NCI-H2171 (cell line): Measurements from ENCODE around the gene ENTPD1.
"Not testable (repeated sequence)": the region's sequence is repeated elsewhere in the genome, so short reads cannot be mapped to it uniquely, and the experiment has no call there.

Experiments
- DNase-seq: peaks from one replicate; lab custom pipeline; 2025; lab: John Stamatoyannopoulos, UW

ENTPD1 gene

DNA sequence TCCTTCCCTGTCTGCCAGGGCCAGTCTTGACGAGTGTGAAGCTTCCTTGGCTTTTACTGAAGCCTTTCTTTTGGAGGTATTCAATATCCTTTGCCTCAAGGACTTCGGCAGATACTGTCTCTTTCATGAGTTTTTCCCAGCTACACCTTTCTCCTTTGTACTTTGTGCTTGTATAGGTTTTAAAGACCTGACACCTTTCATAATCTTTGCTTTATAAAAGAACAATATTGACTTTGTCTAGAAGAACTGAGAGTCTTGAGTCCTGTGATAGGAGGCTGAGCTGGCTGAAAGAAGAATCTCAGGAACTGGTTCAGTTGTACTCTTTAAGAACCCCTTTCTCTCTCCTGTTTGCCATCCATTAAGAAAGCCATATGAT lies 110.5 kb downstream of the ENTPD1 start:
- no peak for DNase-seq

DNA sequence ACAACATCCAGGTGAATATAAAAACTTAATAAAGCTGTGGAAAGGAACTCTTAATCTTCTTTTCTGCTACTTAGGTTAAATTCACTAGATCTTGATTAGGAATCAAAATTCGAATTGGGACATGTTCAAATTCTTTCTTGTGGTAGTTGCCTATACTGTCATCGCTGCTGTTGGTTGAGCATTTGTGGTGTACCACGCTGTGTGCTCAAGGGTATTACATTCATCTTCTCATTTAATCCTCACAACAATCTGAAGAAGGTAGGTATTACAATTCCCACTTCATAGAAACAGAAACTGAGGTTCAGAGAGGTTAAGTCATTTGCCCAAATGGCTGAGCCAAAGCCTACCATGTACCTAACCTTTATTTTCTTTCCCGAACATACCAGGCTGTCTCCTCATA lies 111.9 kb downstream of the ENTPD1 start:
- DNase-seq = no peak

DNA sequence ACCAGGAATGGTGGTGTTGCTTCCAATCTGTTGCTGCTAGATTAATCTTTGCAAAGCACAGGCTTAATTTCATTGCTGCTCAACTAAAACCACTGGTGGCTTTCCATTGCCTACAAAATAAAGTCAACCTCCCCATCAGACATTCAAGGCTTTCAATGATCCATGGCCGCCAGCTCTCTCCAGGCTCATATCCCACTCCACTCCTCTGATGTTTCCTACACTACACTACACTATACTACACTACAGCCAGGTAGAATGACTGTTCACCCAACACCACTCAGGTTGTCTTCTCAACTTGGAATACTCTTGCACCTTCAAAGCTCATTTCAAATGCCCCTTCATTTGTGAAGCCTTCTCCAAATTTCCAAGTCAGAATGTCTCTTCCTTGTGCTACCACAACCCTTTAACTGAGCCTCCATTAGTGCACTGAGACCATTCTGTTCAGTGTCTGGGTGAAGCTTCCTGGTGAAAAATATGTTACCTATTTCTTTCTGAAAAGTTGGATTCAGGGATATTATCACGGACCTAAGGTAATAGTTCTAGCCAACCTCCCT lies 116.3 kb downstream of the ENTPD1 start:
- no peak for DNase-seq

DNA sequence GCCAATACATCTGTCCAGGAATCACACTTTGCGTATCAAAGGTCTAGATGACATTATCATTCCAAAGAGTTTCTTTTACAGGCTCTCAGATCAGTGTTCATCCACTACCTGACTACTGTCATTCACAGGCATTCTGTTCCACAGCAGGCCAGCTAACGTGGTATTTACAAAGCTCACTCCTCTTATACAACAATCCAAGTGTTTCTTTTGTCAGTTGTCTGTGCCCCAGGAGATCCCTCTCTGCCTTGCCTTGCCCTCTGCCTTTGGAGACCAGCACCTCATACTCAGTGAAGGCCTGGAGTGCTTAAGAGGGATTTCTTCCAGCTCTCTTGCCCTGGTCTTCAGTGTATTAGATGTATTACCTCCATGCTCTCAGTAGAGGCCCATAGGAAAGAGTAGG lies 117.2 kb downstream of the ENTPD1 start:
- DNase-seq = no peak

DNA sequence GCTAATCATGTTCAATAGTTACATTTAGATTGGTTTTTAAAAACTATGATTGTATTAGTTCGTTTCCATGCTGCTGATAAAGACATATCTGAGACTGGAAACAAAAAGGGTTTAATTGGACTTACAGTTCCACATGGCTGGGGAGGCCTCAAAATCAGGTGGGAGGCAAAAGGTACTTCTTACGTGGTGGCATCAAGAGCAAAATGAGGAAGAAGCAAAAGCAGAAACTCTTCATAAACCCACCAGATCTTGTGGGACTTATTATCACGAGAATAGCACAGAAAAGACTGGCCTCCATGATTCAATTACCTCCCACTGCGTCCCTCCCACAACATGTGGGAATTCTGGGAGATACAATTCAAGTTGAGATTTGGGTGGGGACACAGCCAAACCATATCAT lies 117.7 kb downstream of the ENTPD1 start:
- no peak for DNase-seq

DNA sequence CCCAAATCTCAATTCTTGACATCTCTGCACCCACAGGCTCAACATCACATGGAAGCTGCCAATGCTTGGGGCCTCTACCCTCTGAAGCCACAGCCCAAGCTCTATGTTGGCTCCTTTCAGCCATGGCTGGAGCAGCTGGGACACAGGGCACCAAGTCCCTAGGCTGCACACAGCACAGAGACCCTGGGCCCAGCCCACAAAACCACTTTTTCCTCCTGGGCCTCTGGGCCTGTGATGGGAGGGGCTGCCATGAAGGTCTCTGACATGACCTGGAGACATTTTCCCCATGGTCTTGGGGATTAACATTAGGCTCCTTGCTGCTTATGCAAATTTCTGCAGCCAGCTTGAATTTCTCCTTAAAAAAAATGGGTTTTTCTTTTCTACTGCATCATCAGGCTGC lies 118.8 kb downstream of the ENTPD1 start:
- not testable (repeated sequence) for DNase-seq

DNA sequence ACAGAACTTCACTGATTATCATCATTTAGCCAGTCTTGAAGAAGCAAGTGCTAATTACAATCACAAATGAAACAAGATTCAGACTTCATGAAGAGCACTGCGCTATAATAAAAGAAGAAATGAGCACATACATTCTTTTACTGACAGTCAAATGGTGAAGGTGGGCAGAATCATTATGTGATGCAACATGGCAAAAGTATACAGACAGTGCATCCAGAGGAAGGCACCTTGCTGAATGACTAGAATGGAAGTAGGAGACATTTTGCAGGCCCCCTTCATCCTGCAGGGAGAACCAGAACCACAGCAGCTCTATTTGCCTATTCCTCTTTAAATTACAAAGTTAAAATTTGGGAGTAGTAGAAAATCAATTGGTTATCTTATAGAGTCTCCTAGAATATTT lies 120.8 kb downstream of the ENTPD1 start:
- DNase-seq = no peak

DNA sequence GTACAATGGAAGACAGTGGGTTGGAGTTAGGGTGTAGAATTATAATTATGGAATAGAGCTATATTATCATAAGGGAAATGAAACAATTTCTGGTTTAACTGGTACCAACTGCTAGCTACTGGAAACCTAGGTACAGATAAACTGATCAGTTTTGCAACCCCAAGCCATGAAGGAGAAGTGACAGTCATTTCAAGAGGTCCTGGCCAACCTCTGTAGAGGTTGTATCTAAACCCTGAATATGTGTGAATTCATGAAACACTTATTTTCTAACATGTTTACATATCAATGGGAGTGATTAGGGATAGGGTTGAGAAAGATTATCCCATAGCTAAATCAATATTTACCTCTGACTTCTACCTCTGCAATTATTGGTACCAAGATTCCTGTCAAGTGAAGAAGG lies 121.9 kb downstream of the ENTPD1 start:
- DNase-seq = no peak

DNA sequence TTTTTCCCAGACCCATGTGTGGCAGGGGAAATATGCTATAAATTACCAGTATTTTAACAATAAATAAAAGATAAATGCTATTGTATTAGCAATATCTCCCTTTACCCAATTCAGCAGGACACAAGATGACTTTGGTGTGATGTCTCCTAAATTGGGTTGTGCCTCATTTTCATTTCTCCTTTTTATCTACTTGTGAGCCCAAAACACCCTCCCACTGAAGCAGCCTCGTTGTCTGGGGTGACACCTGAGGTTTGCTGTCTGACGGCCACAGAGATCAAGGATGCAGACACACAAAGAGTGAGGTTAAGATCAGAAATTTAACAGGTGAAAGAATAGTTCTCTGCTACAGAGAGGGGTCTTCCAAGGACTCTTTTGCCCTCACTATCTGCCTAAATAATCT lies 124.7 kb downstream of the ENTPD1 start:
- DNase-seq = no peak

DNA sequence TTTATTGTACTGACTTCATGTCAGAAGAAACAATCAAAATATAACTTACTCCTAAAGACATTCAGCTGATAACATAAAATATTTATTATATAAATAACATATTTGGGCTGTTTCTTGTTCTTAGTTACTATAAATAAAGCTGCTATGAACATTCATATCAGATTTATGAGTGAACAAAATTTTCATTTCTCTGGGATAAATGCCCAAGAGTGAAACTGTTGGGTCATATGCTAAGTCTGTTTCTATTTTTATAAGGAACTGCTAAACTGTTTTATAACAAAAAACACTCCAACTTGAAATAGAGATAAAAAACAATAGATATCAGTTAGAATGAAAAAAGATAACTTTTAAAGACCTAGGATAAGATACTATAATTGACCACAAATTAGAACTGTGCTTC lies 125.4 kb downstream of the ENTPD1 start:
- DNase-seq = no peak

DNA sequence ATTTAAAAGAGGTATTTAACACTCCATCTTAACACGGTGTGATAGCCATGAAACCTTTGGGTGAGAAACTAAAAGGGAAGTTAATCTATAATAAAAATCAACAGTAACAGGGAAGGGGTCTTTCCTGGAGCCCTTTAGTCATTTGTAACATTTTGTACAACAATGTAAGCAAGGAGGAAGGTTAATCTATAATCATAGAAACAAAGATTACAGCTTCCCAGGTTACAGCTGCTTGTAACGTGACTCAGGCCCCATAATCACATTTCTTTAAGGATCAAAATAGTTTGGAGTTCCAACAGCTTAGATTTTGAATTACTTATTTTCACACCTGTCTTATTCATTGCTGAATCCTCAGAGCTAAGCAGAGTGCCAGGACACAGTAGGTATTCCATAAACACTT lies 133.9 kb downstream of the ENTPD1 start:
- no peak for DNase-seq

DNA sequence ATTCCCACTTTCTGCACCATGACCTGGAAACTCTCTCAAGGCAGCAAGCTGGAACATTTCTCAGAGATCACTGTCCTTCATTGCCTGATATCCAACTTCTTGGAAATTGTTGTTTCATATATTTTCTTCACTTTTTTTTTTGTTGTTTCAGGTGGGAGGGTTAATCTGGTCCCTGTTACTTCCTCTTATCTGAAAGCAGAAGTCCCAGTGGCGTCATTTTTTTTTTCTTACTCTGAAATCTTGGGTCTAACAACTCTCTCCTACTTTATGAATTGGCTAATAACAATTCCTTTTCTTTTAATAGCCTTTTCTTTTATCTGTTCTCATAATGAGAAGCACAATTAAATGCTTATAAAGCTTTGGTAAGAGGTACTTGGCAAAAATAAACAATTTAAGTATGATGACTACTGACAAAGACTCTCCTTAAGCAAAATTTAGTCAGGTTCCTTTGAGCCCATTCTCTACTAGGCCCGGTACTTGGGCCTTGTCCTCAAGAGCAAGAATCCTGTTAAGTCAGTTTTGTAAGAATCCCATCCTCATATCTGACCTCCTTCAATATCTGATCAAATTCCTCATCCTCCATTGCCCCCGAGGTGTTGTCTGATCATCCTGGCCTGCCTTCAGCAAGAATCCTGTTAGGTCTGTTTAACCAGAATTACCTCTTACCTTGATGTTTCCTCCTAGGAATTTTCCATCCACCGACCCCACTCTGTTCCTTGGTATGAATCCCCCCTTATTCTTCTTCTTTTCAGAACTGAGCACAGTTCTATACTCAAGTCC lies 140.3 kb downstream of the ENTPD1 start:
- DNase-seq = no peak

DNA sequence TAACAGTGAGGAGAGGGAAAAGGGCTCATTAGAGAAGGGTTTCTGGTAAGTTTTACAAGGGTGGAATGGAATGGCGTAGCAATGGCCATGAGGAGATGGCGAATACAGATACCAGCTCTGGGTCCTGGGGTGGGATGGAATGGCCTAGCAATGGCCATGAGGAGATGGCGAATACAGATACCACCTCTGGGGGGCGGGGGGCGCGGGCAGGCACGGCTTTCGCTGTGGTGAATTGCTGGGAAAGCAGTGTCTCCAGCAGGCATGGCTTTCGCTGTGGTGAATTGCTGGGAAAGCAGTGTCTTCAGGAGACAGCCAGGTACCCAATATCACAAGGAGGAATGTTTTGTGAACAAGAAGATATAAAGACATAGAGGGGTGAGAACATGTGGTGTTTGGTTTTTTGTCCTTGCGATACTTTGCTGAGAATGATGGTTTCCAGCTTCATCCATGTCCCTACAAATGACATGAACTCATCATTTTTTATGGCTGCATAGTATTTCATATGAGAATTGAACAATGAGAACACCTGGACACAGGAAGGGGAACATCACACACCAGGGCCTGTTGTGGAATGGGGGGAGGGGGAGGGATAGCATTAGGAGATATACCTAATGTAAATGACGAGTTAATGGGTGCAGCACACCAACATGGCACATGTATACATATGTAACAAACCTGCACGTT lies 150.1 kb downstream of the ENTPD1 start:
- DNase-seq = not testable (repeated sequence)

DNA sequence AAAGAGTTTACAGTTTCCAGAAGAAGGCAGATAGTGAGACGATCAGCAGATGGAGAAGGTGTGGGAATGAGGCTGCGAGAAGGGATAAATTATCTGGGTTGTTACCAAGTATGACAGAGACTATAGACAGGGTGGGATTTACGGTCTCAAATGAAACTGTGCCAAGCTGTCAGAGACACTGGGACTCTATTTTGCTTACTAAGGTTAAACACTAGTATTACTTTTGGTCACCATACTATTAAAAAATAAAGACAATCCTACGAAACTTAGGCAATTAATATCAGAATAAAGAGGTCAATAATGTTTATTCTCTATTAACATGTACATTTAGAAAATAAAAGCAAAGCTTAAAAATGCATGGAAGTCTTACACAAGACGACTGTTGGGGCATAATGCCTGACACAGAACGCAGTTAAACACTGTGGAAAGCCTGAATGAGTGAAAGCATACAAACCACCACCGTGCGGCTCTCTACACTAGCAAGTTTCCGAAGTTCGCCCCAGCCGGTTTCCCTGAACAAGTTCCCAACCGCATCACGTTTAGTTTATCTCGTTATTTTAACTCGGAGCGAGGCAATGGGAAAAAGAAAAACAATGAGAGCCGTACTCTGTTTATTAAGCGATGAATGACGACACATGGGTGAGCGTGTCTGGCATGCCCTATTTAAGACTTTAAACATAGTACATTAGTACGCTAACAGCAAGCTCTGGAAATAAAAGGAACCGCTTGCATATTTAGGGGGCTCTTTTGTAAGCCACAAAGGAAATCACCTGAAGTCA lies 150.9 kb downstream of the ENTPD1 start:
- peak; percentile 2 for DNase-seq

DNA sequence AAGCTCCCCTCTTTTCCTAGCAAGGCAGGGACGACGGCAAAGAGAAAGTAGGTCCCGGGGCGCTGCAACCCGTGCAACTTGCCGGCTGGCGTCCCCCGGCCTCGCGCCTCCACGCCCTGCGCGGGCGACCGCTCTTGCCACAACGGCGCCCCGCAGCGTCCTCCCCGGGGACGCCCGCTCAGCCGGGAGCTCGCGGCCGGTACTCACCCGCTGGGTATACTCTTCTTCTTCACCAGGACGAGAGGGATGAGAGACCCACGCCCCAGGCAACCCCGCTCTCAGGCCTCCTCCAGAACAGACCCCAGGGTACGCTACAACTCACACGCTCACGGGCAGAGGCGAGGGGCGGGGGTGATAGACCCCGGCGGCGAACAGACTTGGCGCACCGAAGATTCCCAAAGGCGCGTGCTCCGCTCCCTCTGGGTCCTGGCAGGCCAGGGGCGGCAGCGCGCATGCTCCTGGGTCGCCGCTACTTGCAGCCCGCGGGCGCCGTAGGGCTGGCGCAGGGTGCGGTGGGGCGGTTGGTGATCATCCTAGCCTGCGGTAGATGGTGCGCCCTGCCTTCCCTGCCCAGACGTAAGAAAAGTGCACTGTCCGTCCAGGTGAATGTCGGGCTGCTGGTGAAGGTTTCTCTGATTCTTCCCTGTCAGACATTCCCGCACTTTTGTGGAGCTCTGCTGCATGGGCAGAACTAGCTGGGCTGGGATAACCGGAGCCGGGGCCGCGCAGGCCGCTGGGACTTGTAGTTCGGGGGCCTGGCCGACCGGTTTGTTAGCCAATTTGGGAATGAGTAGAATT lies 151.7 kb downstream of the ENTPD1 start, which contains the start of gene CC2D2B:
TSS of gene CC2D2B (plus strand) at position 520 of the 798 bp plus-strand sequence. CDS start 3,349 bp downstream, outside the sequence.
- DNase-seq = peak; percentile 53

DNA sequence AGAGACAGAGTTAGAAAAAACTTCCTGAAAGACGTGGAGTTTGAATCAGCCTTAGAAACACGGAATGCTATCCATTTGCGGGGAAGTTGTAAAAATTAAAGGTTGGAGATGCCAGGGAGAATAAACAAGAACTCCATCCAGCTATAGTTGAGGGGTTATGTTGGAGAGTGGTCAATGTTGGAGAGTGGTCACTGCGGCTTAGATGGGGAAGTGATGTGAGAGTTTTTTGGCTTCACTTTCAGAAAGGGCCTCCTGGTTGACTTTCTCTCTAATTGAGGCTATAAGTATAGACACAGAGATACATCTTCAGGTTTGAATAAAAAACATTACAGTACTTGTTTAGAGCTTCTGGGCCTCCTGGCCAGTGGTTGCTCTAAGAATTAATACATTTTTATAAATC lies 152.5 kb downstream of the ENTPD1 start:
- DNase-seq = no peak

DNA sequence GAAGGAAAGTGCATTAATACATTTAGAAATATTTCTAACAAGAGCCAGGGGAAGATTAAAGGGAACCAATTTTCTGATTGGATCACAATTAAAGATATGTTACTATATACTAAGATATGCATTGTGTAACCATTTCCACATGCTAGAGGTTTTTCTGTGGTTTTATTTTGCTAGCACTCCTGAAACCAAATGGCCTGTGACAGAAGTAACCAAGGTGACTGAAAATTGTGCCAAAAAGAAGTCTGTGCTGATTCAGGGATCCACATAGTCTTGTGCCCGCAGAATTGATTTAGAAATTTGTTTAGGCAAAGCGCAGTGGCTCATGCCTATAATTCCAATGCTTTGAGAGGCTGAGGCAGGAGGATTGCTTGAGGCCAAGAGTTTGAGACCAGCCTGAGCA lies 153.6 kb downstream of the ENTPD1 start:
- no peak for DNase-seq

DNA sequence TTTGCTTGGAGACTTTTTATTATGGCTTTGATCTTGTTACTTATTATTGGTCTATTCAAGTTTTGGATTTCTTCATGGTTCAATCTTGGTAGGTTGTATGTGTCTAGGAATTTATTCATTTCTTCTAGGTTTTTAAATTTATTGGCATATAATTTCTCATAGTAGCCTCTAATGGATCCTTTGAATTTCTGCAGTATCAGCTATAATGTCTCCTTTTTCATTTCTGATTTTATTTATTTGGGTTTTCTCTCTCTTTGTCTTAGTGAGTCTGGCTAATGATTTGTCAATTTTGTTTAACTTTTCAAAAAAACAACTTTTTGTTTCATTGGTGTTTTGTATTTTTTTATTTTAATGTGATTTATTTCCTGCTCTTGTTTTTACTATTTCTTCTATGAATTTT lies 160.1 kb downstream of the ENTPD1 start:
- not testable (repeated sequence) for DNase-seq
